Testis (tissue), 3 donors: ENCODE results near the gene PSMB4. TPM values are rescaled to one million over a fixed set of nuclear protein-coding genes. Genes with fewer than 3 reads are reported as not detected.

Experiments used
- DNase-seq: peaks from one replicate; pipeline ENCODE4 v3.0.0-alpha.2; 2019
- H3K27ac ChIP-seq, 2 donors: fragments of 200-600 bp; sonication (generic); one replicate each; pipeline ENCODE4 v1.5.1; 2019
- H3K27me3 ChIP-seq: fragments of 200-600 bp; sonication (generic); one replicate; pipeline ENCODE4 v1.5.1; 2019
- H3K36me3 ChIP-seq: fragments of 200-600 bp; sonication (generic); one replicate; pipeline ENCODE4 v1.5.1; 2017; ENCODE audit warnings: low read depth; ENCODE audit errors: missing control alignments
- H3K4me1 ChIP-seq: fragments of 200-600 bp; sonication (generic); one replicate; pipeline ENCODE4 v1.5.1; 2019
- H3K4me3 ChIP-seq, 2 donors: fragments of 200-600 bp; sonication (generic); one replicate each; pipeline ENCODE4 v1.5.1; 2017 to 2019
- H3K9me3 ChIP-seq: fragments of 200-600 bp; sonication (generic); one replicate; pipeline ENCODE4 v1.5.1; 2017
- CTCF ChIP-seq, 3 experiments: fragments of 450-650 bp in 2 of 3; fragments of 200-600 bp in 1 of 3; sonication (generic) in 1 of 3; IDR thresholded peaks; one replicate each; pipeline ENCODE4 v1.5.1; 2016 to 2019; ENCODE audit warnings: antibody characterized with exemption in 3 of 3, mild to moderate bottlenecking in 2 of 3, moderate library complexity in 1 of 3
- POLR2A ChIP-seq: fragments of 450-650 bp; IDR thresholded peaks from one replicate; pipeline ENCODE4 v1.6.1; 2017; ENCODE audit warnings: antibody characterized with exemption, mild to moderate bottlenecking, moderate library complexity
- WGBS, 2 donors: methylation state at CpG; one replicate each; pipeline ENCODE4 v1.1.5; 2018; 5-methylcytosine and 5-hydroxymethylcytosine counted together
- intact Hi-C: fragments of 100-400 bp; cut with DNase I; formaldehyde crosslinking; loops from one replicate; pipeline ENCODE4 v1.15.1; 2023; ENCODE audit warnings: low total_unique reads
- polyA plus RNA-seq: library from polyadenylated mRNA; stranded (reverse); fragments of 350-450 nt; fragmentation: Illumina TruSeq; extraction: RNeasy Lipid Tissue Mini Kit (QIAGEN cat#74804); gene quantifications from one replicate; pipeline ENCODE4 v1.2.3, GENCODE V29; 2014; ENCODE audit warnings: low read depth, low replicate concordance; ENCODE audit not compliant: insufficient read depth
- total RNA-seq, 2 donors: library from RNA; depleted of rRNA; stranded (reverse); fragments of >200 nt; gene quantifications; one replicate each; pipeline ENCODE4 v1.2.3, GENCODE V29; 2016

Gene PSMB4
- total and polyA plus RNA-seq, 3 donors from 2014 or later: 155 to 186 (median 179) TPM

GRCh38 chr1:151401125-151401788 is 1.9 kb downstream of the PSMB4 start:
- no peaks in the 10 kb centered on the region for H3K9me3 ChIP-seq
- H3K27me3 ChIP-seq: no peaks in the 10 kb centered on the region
- 80 to 86% methylated on average over 13 of the region's 13 CpGs for WGBS, 2 donors
- TF ChIP-seq CTCF (IDR thresholded peaks at IDR 0.05) (no peak), POLR2A (no peak)
- H3K36me3 ChIP-seq: no peaks in the 10 kb centered on the region
- intact Hi-C loops: no loop called here
- DNase-seq: no peak
- no peak overlapping the region for H3K27ac ChIP-seq
- peaks cover 6% of the 10 kb centered on the region for H3K4me1 ChIP-seq
- no peak overlapping the region for H3K4me3 ChIP-seq

- Histone ChIP-seq H3K27me3 (no peaks in the 10 kb centered on the region), H3K36me3 (no peaks in the 10 kb centered on the region), H3K9me3 (no peaks in the 10 kb centered on the region), H3K27ac (no peak overlapping the region), H3K4me3 (no peak overlapping the region), H3K4me1 (peaks cover 6% of the 10 kb centered on the region)
- intact Hi-C loops: no loop called here
- TF ChIP-seq CTCF (IDR thresholded peaks at IDR 0.05): no peak
- no peak for TF ChIP-seq POLR2A
- DNase-seq: no peak
- 70 to 72% methylated on average over 2 of the region's 2 CpGs for WGBS, 2 donors
Measured at GRCh38 chr1:151401860-151402259, 2.5 kb downstream of the PSMB4 start.

GRCh38 chr1:151402764-151403163 is 3.4 kb downstream of the PSMB4 start:
- H3K36me3 ChIP-seq: no peaks in the 10 kb centered on the region
- peaks cover 6% of the 10 kb centered on the region for H3K4me1 ChIP-seq
- H3K4me3 ChIP-seq: no peak overlapping the region
- WGBS, 2 donors: 68 to 69% methylated on average over 2 of the region's 2 CpGs
- no peak for TF ChIP-seq POLR2A
- TF ChIP-seq CTCF (IDR thresholded peaks at IDR 0.05): no peak
- H3K27ac ChIP-seq: no peak overlapping the region
- DNase-seq: no peak
- no peaks in the 10 kb centered on the region for H3K9me3 ChIP-seq
- no peaks in the 10 kb centered on the region for H3K27me3 ChIP-seq
- intact Hi-C loops: no loop called here

DNA sequence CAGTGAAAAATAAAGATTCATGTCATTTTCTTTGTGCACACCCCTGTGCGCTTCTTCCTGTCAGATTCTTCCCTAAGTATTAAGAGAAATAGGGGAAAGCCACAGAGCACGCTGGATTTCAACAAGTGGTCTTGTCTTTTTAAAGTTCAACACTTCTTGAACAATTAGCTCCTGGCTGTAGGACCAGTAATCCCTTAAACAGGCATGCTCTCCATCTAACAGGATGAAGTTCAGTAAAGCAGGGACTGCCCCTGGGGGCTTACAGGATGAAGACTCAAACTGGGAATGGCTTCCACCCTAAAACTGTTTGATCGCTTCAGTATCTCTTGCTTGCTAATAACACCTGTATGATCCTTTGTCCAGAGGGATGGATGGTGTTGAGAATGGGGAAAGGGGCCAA is 4.2 kb downstream of the PSMB4 start:
- no peaks in the 10 kb centered on the region for H3K9me3 ChIP-seq
- no peaks in the 10 kb centered on the region for H3K36me3 ChIP-seq
- WGBS, 2 donors: 85 to 89% methylated on average over 3 of the region's 3 CpGs
- peaks cover 6% of the 10 kb centered on the region for H3K4me1 ChIP-seq
- no peak overlapping the region for H3K4me3 ChIP-seq
- no peak overlapping the region for H3K27ac ChIP-seq
- DNase-seq: no peak
- no peak for TF ChIP-seq CTCF (IDR thresholded peaks at IDR 0.05)
- TF ChIP-seq POLR2A: no peak
- no peaks in the 10 kb centered on the region for H3K27me3 ChIP-seq
- intact Hi-C loops: no loop called here
